ENCODE results near the gene APEX1.

DNA sequence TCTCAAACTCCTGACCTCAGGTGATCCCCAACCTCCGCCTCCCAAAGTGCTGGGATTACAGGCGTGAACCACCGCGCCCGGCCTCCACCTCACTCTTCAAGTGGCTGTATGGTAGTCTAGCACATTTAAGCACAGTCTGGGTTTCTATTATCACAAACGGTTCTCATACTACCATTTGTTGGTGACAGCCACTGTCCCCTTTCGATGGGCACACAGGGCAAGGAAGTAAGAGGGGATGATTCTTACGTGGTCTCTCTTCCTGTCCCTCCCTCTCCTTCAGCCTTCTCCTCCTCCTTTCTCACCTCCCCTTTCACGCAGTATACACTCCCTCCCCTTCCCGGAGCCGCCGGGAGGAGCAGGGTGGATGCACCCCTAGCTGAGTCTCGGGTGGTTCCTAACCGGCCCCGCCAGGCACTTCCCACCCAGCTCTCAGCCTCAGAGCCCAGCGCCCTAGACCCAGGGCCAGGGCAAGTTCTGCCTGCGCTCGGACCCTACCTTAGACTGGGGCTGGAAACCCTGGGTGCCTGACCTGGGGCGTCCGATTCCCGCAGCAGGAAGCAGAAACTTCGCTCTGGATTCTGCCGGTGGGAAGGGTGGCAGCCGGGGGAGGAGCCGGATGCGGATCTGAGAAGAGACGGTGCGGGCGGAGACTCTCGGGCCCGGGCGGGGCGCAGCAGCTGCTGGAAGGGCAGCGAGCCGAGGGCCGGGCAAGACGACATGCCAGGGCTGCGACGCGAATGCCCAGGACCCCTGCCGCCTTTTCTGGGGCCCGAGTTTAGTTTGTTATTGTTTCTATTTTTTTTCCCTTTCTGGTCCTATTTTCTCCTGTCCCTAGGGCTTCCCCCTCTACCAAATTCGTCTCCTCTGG is 41.9 kb upstream of the APEX1 start, which contains the start of gene TEP1:
- TF ChIP-seq, protein P1, sequence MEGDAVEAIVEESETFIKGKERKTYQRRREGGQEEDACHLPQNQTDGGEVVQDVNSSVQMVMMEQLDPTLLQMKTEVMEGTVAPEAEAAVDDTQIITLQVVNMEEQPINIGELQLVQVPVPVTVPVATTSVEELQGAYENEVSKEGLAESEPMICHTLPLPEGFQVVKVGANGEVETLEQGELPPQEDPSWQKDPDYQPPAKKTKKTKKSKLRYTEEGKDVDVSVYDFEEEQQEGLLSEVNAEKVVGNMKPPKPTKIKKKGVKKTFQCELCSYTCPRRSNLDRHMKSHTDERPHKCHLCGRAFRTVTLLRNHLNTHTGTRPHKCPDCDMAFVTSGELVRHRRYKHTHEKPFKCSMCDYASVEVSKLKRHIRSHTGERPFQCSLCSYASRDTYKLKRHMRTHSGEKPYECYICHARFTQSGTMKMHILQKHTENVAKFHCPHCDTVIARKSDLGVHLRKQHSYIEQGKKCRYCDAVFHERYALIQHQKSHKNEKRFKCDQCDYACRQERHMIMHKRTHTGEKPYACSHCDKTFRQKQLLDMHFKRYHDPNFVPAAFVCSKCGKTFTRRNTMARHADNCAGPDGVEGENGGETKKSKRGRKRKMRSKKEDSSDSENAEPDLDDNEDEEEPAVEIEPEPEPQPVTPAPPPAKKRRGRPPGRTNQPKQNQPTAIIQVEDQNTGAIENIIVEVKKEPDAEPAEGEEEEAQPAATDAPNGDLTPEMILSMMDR (IDR thresholded peaks at IDR 0.05 in 2 of 3, conservative IDR thresholded peaks at IDR 0.05 in 1 of 3; ENCODE audit: borderline replicate concordance in 1 of 3, insufficient read depth in 1 of 3, low read depth in 2 of 3, low read length in 2 of 3): no peak
- TF ChIP-seq POLR2AphosphoS5 (IDR thresholded peaks at IDR 0.05; ENCODE audit: low read depth, low read length) (peak; percentile 78), ZNF274 (IDR thresholded peaks at IDR 0.05; ENCODE audit: low read depth, low read length) (no peak)
